ENCODE data around the gene PARVB. TPM values are rescaled to one million over a fixed set of nuclear protein-coding genes. Genes with fewer than 3 reads are reported as not detected.

The PARVB gene
- total RNA-seq, 1 donor from 2014 or later, result 53.2 TPM

- DNase-seq (ENCODE audit: low read depth), result peak; percentile 84
Observed at GRCh38 chr22:44026630-44027511, 2.8 kb downstream of the PARVB start.

GRCh38 chr22:44028091-44028490 is 4.0 kb downstream of the PARVB start:
- DNase-seq (ENCODE audit: low read depth), result no peak

GRCh38 chr22:44029069-44029468 is 5.0 kb downstream of the PARVB start:
- no peak for DNase-seq (ENCODE audit: low read depth)

- no peak for DNase-seq (ENCODE audit: low read depth)
Observed at GRCh38 chr22:44030051-44030701, 6.1 kb downstream of the PARVB start.

GRCh38 chr22:44030702-44031082 is 6.6 kb downstream of the PARVB start:
- no peak for DNase-seq (ENCODE audit: low read depth)

- no peak for DNase-seq (ENCODE audit: low read depth)
Observed at GRCh38 chr22:44031158-44031952, 7.3 kb downstream of the PARVB start.

- peak; percentile 40 for DNase-seq (ENCODE audit: low read depth)
Observed at GRCh38 chr22:44032126-44032730, 8.1 kb downstream of the PARVB start.

GRCh38 chr22:44033287-44033686 is 9.2 kb downstream of the PARVB start:
- DNase-seq (ENCODE audit: low read depth), result no peak

- DNase-seq (ENCODE audit: low read depth), result peak; percentile 68
Observed at GRCh38 chr22:44033694-44034093, 9.6 kb downstream of the PARVB start.

GRCh38 chr22:44037519-44038375 is 13.6 kb downstream of the PARVB start:
- DNase-seq (ENCODE audit: low read depth), result peak; percentile 96

GRCh38 chr22:44039566-44040171 is 15.6 kb downstream of the PARVB start:
- DNase-seq (ENCODE audit: low read depth), result no peak

- DNase-seq (ENCODE audit: low read depth), result no peak
Observed at GRCh38 chr22:44042249-44043218, 18.4 kb downstream of the PARVB start.

- DNase-seq (ENCODE audit: low read depth), result no peak
Observed at GRCh38 chr22:44045145-44045544, 21.0 kb downstream of the PARVB start.

GRCh38 chr22:44046485-44047141 is 22.5 kb downstream of the PARVB start:
- DNase-seq (ENCODE audit: low read depth), result no peak

GRCh38 chr22:44047891-44048301 is 23.8 kb downstream of the PARVB start:
- no peak for DNase-seq (ENCODE audit: low read depth)

GRCh38 chr22:44049486-44050231 is 25.6 kb downstream of the PARVB start:
- no peak for DNase-seq (ENCODE audit: low read depth)

GRCh38 chr22:44050766-44051355 is 26.8 kb downstream of the PARVB start:
- no peak for DNase-seq (ENCODE audit: low read depth)
